WTC11 (cell line): ENCODE results near the gene SLC44A1. TPM values are rescaled to one million over a fixed set of nuclear protein-coding genes. Genes with fewer than 3 reads are reported as not detected.

Experiments used
- ATAC-seq: fragments of 200-7000 bp; cut with Tn5 transposase; 2 replicates; pipeline ENCODE4 v1.10.0; 2021; ENCODE audit warnings: mild to moderate bottlenecking, moderate library complexity
- CTCF ChIA-PET: fragments of 300-600 bp; sonication (Branson Sonifier 250); formaldehyde crosslinking; loops from one replicate; lab custom pipeline; 2021; ENCODE audit warnings: antibody characterized with exemption; lab: Charles Lee
- POLR2A ChIA-PET: fragments of 350-600 bp; sonication (Branson Sonifier 250); formaldehyde crosslinking; loops from one replicate; lab custom pipeline; 2021; ENCODE audit warnings: antibody characterized with exemption; lab: Charles Lee
- DNase-seq: peaks from one replicate; pipeline ENCODE4 v3.0.0; 2021; ENCODE audit warnings: low spot score
- H3K27ac Mint-ChIP-seq: 2 replicates; pipeline ENCODE4 v1.8.0; 2021; ENCODE audit warnings: mixed read lengths
- H3K27me3 Mint-ChIP-seq: 2 replicates; pipeline ENCODE4 v1.8.0; 2021; ENCODE audit warnings: low read depth, mild to moderate bottlenecking, moderate library complexity, mixed read lengths
- H3K36me3 Mint-ChIP-seq: 2 replicates; pipeline ENCODE4 v1.8.0; 2021; ENCODE audit warnings: mixed read lengths
- H3K4me1 Mint-ChIP-seq: 2 replicates; pipeline ENCODE4 v1.8.0; 2022; ENCODE audit warnings: mixed read lengths
- H3K4me3 Mint-ChIP-seq: 2 replicates; pipeline ENCODE4 v1.8.0; 2021; ENCODE audit warnings: mild to moderate bottlenecking, moderate library complexity, mixed read lengths
- H3K9me3 Mint-ChIP-seq: 2 replicates; pipeline ENCODE4 v1.8.0; 2021; ENCODE audit warnings: mixed read lengths
- AFF4 ChIP-seq: sonication (generic); formaldehyde crosslinking; IDR thresholded peaks from 2 replicates; pipeline ENCODE4 v1.8.1; 2023; ENCODE audit warnings: mild to moderate bottlenecking, missing genetic modification reagents, borderline replicate concordance
- CBFB ChIP-seq: sonication (generic); formaldehyde crosslinking; IDR thresholded peaks from 2 replicates; pipeline ENCODE4 v1.8.1; 2022; ENCODE audit warnings: mild to moderate bottlenecking, low read depth, missing genetic modification reagents
- CDX4 ChIP-seq: fragments of 250-450 bp; sonication (Bioruptor Pico); IDR thresholded peaks from 2 replicates; pipeline ENCODE4 v1.9.0; 2021; ENCODE audit warnings: moderate library complexity, mild to moderate bottlenecking, inconsistent platforms, borderline replicate concordance
- CREB1 ChIP-seq: sonication (generic); formaldehyde crosslinking; IDR thresholded peaks from 2 replicates; pipeline ENCODE4 v1.8.0; 2023; ENCODE audit warnings: mild to moderate bottlenecking, missing genetic modification reagents
- EMX1 ChIP-seq: fragments of 250-450 bp; sonication (Bioruptor Pico); IDR thresholded peaks from 2 replicates; pipeline ENCODE4 v1.8.0; 2021; ENCODE audit warnings: mild to moderate bottlenecking
- ETV6 ChIP-seq: sonication (generic); formaldehyde crosslinking; IDR thresholded peaks from 2 replicates; pipeline ENCODE4 v1.8.1; 2022; ENCODE audit warnings: mild to moderate bottlenecking, missing genetic modification reagents
- FOXK1 ChIP-seq: sonication (generic); formaldehyde crosslinking; IDR thresholded peaks from 2 replicates; pipeline ENCODE4 v1.8.0; 2022; ENCODE audit warnings: mild to moderate bottlenecking, moderate library complexity, missing genetic modification reagents
- GRHL2 ChIP-seq: fragments of 250-450 bp; sonication (Bioruptor Pico); IDR thresholded peaks from 2 replicates; pipeline ENCODE4 v1.8.0; 2022; ENCODE audit warnings: mild to moderate bottlenecking, moderate library complexity; ENCODE audit not compliant: insufficient replicate concordance, severe bottlenecking
- GTF2I ChIP-seq: fragments of 250-450 bp; sonication (Bioruptor Pico); conservative IDR thresholded peaks from 2 replicates; pipeline ENCODE4 v1.4.0; 2021; ENCODE audit warnings: mild to moderate bottlenecking
- HMGA2 ChIP-seq: fragments of 250-450 bp; sonication (Bioruptor Pico); IDR thresholded peaks from 2 replicates; pipeline ENCODE4 v1.4.0; 2021; ENCODE audit warnings: mild to moderate bottlenecking, moderate library complexity
- NFE2L1 ChIP-seq: sonication (generic); formaldehyde crosslinking; IDR thresholded peaks from 2 replicates; pipeline ENCODE4 v1.8.1; 2023; ENCODE audit warnings: missing genetic modification reagents
- PRRX2 ChIP-seq: fragments of 250-450 bp; sonication (Bioruptor Pico); IDR thresholded peaks from 2 replicates; pipeline ENCODE4 v1.8.0; 2021; ENCODE audit warnings: mild to moderate bottlenecking
- RORB ChIP-seq: fragments of 250-450 bp; sonication (Bioruptor Pico); IDR thresholded peaks from 2 replicates; pipeline ENCODE4 v1.9.0; 2021; ENCODE audit warnings: mild to moderate bottlenecking
- SMAD4 ChIP-seq: sonication (generic); formaldehyde crosslinking; IDR thresholded peaks from 2 replicates; pipeline ENCODE4 v1.8.0; 2022; ENCODE audit warnings: mild to moderate bottlenecking, missing genetic modification reagents
- TEAD1 ChIP-seq: sonication (generic); formaldehyde crosslinking; IDR thresholded peaks from 2 replicates; pipeline ENCODE4 v1.8.0; 2022; ENCODE audit warnings: mild to moderate bottlenecking, missing genetic modification reagents
- ZBTB21 ChIP-seq: sonication (generic); formaldehyde crosslinking; IDR thresholded peaks from 2 replicates; pipeline ENCODE4 v1.8.1; 2023; ENCODE audit warnings: mild to moderate bottlenecking, missing genetic modification reagents, borderline replicate concordance
- ZNF121 ChIP-seq: sonication (generic); formaldehyde crosslinking; IDR thresholded peaks from 2 replicates; pipeline ENCODE4 v1.8.0; 2023; ENCODE audit warnings: missing genetic modification reagents
- ZNF138 ChIP-seq: sonication (generic); formaldehyde crosslinking; conservative IDR thresholded peaks from 2 replicates; pipeline ENCODE4 v1.8.1; 2022; ENCODE audit warnings: mild to moderate bottlenecking, moderate library complexity, missing genetic modification reagents
- ZNF263 ChIP-seq: sonication (generic); formaldehyde crosslinking; IDR thresholded peaks from 2 replicates; pipeline ENCODE4 v1.8.1; 2022; ENCODE audit warnings: low read depth, mild to moderate bottlenecking, moderate library complexity, missing genetic modification reagents
- ZNF317 ChIP-seq: sonication (generic); formaldehyde crosslinking; IDR thresholded peaks from 2 replicates; pipeline ENCODE4 v1.8.1; 2023; ENCODE audit warnings: low read depth, mild to moderate bottlenecking, moderate library complexity, missing genetic modification reagents, borderline replicate concordance
- ZNF396 ChIP-seq: fragments of 250-450 bp; sonication (Bioruptor Pico); IDR thresholded peaks from 2 replicates; pipeline ENCODE4 v1.8.0; 2021; ENCODE audit warnings: mild to moderate bottlenecking, moderate library complexity, borderline replicate concordance
- ZSCAN18 ChIP-seq: fragments of 250-450 bp; sonication (Bioruptor Pico); IDR thresholded peaks from 2 replicates; pipeline ENCODE4 v2.1.2; 2022; ENCODE audit warnings: mild to moderate bottlenecking, moderate library complexity
- total RNA-seq: library from RNA; stranded (reverse); gene quantifications from 3 replicates; pipeline ENCODE4 v1.2.3, GENCODE V29; 2021
- TF ChIP-seq, protein P1 (sequence below): sonication (generic); formaldehyde crosslinking; conservative IDR thresholded peaks from 2 replicates; pipeline ENCODE4 v1.8.1; 2022; ENCODE audit warnings: mild to moderate bottlenecking, missing genetic modification reagents
- TF ChIP-seq, protein P2 (sequence below): sonication (generic); formaldehyde crosslinking; IDR thresholded peaks from 2 replicates; pipeline ENCODE4 v1.8.1; 2022; ENCODE audit warnings: missing genetic modification reagents, borderline replicate concordance

The SLC44A1 gene
- total RNA-seq, 1 experiment from 2014 or later: 48.9 TPM

DNA sequence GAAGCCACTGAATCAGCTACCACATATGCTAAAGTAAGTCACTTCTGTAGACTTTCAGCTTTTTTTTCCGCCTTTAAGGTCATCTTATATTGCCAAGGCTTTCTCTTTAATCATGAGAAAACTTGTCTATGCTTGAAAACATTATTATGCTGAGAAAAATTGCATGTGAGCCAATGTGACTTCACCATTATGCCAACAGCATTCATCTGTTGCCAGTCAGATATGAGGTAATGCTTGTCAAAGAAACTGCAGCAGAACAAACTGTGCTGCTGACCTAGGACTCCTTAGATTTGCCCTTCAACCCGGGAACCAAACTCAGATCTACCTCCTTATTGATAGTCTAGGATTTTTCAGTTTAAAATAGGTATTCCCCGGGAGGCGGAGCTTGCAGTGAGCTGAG is 34.3 kb downstream of the SLC44A1 start:
- no peak overlapping the region for H3K4me3 Mint-ChIP-seq
- H3K9me3 Mint-ChIP-seq: no peaks in the 10 kb centered on the region; the same call in 1 of the 2 replicates
- H3K27me3 Mint-ChIP-seq: no peaks in the 10 kb centered on the region
- DNase-seq (no peak), ATAC-seq (no peak)
- H3K36me3 Mint-ChIP-seq: no peaks in the 10 kb centered on the region
- H3K4me1 Mint-ChIP-seq: peaks cover 23% of the 10 kb centered on the region
- TF ChIP-seq CBFB (CRISPR knock-in tag) (no peak), ZNF121 (CRISPR knock-in tag) (no peak), SMAD4 (CRISPR knock-in tag) (no peak), ETV6 (CRISPR knock-in tag) (no peak), ZNF138 (CRISPR knock-in tag) (no peak), ZSCAN18 (CRISPR knock-in tag) (no peak), GRHL2 (no peak), FOXK1 (no peak), TEAD1 (CRISPR knock-in tag) (no peak), ZBTB21 (CRISPR knock-in tag) (no peak), PRRX2 (CRISPR knock-in tag) (no peak)
- TF ChIP-seq, protein P1, sequence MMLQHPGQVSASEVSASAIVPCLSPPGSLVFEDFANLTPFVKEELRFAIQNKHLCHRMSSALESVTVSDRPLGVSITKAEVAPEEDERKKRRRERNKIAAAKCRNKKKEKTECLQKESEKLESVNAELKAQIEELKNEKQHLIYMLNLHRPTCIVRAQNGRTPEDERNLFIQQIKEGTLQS: no peak
- TF ChIP-seq, protein P2, sequence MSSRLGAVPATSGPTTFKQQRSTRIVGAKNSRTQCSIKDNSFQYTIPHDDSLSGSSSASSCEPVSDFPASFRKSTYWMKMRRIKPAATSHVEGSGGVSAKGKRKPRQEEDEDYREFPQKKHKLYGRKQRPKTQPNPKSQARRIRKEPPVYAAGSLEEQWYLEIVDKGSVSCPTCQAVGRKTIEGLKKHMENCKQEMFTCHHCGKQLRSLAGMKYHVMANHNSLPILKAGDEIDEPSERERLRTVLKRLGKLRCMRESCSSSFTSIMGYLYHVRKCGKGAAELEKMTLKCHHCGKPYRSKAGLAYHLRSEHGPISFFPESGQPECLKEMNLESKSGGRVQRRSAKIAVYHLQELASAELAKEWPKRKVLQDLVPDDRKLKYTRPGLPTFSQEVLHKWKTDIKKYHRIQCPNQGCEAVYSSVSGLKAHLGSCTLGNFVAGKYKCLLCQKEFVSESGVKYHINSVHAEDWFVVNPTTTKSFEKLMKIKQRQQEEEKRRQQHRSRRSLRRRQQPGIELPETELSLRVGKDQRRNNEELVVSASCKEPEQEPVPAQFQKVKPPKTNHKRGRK (CRISPR knock-in tag): no peak
- POLR2A ChIA-PET: interaction anchor here (0.6 to 0.7 kb wide), 2 partner anchors 34 to 50 kb away, joined by 3 to 6 read pairs; no protein-coding TSS in a partner anchor
- CTCF ChIA-PET: no interaction called here
- H3K27ac Mint-ChIP-seq: no peak overlapping the region

- no peak for DNase-seq
- no peaks in the 10 kb centered on the region for H3K36me3 Mint-ChIP-seq
- TF ChIP-seq NFE2L1 (CRISPR knock-in tag) (no peak), GTF2I (CRISPR knock-in tag) (no peak), AFF4 (CRISPR knock-in tag) (no peak), CDX4 (CRISPR knock-in tag) (no peak), GRHL2 (no peak), CREB1 (CRISPR knock-in tag) (no peak), ZNF317 (CRISPR knock-in tag) (no peak), ZNF396 (CRISPR knock-in tag) (no peak), HMGA2 (CRISPR knock-in tag) (no peak), EMX1 (CRISPR knock-in tag) (no peak), ZNF263 (CRISPR knock-in tag) (no peak), RORB (CRISPR knock-in tag) (no peak)
- ChIA-PET POLR2A (interaction anchor here (1.2 kb wide), 1 partner anchor 36 kb away, joined by 3 read pairs; the partner anchor contains the start of gene SLC44A1), CTCF (interaction anchor here (0.8 kb wide), 1 partner anchor 12 kb away, joined by 3 read pairs; no protein-coding TSS in a partner anchor)
- H3K4me1 Mint-ChIP-seq: peaks cover 21% of the 10 kb centered on the region
- no peaks in the 10 kb centered on the region; the same call in 1 of the 2 replicates for H3K9me3 Mint-ChIP-seq
- no peaks in the 10 kb centered on the region for H3K27me3 Mint-ChIP-seq
- no peak for ATAC-seq
- H3K4me3 Mint-ChIP-seq: no peak overlapping the region
- peak overlapping the region; percentile 62; the same call in 1 of the 2 replicates for H3K27ac Mint-ChIP-seq
These were observed 36.2 kb downstream of the SLC44A1 start for GRCh38 chr9:105280691-105281090.
